GM19372 (cell line): Measurements from ENCODE around the gene TMEM222.
A peak's percentile ranks its signal among the peaks of the same experiment; 100 is the strongest.
"Not testable (repeated sequence)": the region's sequence is repeated elsewhere in the genome, so short reads cannot be mapped to it uniquely, and the experiment has no call there.

Experiments
- ATAC-seq: cut with Tn5 transposase; IDR thresholded peaks from one replicate; pipeline ENCODE4 v1.9.1; 2021; ENCODE audit warnings: mild to moderate bottlenecking, low read depth, moderate library complexity; ENCODE audit not compliant: unreplicated experiment

The TMEM222 gene

GRCh38 chr1:27321813-27322568 is at the start of gene TMEM222:
Gene TMEM222 (plus strand): TSS chr1:27322163. CDS start chr1:27322198, 35 bp downstream.
- ATAC-seq: peak; percentile 94

- no peak for ATAC-seq
Measured at GRCh38 chr1:27274204-27274603, 47.8 kb upstream of the TMEM222 start.

GRCh38 chr1:27275696-27276095 is 46.3 kb upstream of the TMEM222 start:
- no peak for ATAC-seq

- ATAC-seq: no peak
Measured at GRCh38 chr1:27284425-27285273, 37.3 kb upstream of the TMEM222 start.

- ATAC-seq: no peak
Measured at GRCh38 chr1:27285274-27285660, 36.7 kb upstream of the TMEM222 start.

- ATAC-seq: not testable (repeated sequence)
Measured at GRCh38 chr1:27285821-27286220, 36.1 kb upstream of the TMEM222 start.

GRCh38 chr1:27289125-27289524 is 32.8 kb upstream of the TMEM222 start:
- not testable (repeated sequence) for ATAC-seq

- no peak for ATAC-seq
Measured at GRCh38 chr1:27290581-27290980, 31.4 kb upstream of the TMEM222 start.

GRCh38 chr1:27292106-27292505 is 29.9 kb upstream of the TMEM222 start:
- no peak for ATAC-seq

GRCh38 chr1:27293915-27294314 is 28.0 kb upstream of the TMEM222 start:
- ATAC-seq: no peak

GRCh38 chr1:27296773-27297291 is 25.1 kb upstream of the TMEM222 start:
- no peak for ATAC-seq

- ATAC-seq: no peak
Measured at GRCh38 chr1:27297903-27298302, 24.1 kb upstream of the TMEM222 start.

GRCh38 chr1:27298632-27299384 is 23.2 kb upstream of the TMEM222 start:
- no peak for ATAC-seq

GRCh38 chr1:27299385-27300271 is 22.3 kb upstream of the TMEM222 start:
- ATAC-seq: no peak

GRCh38 chr1:27300341-27301051 is 21.5 kb upstream of the TMEM222 start:
- ATAC-seq: no peak

GRCh38 chr1:27301052-27301422 is 20.9 kb upstream of the TMEM222 start:
- no peak for ATAC-seq

GRCh38 chr1:27301582-27302199 is 20.3 kb upstream of the TMEM222 start:
- ATAC-seq: no peak

GRCh38 chr1:27302612-27303011 is 19.4 kb upstream of the TMEM222 start:
- no peak for ATAC-seq

GRCh38 chr1:27303509-27303908 is 18.5 kb upstream of the TMEM222 start:
- no peak for ATAC-seq
